ENCODE measurements around the gene C1QTNF5.
"Not testable (repeated sequence)": the region's sequence is repeated elsewhere in the genome, so short reads cannot be mapped to it uniquely, and the experiment has no call there.

The C1QTNF5 gene, protein sequence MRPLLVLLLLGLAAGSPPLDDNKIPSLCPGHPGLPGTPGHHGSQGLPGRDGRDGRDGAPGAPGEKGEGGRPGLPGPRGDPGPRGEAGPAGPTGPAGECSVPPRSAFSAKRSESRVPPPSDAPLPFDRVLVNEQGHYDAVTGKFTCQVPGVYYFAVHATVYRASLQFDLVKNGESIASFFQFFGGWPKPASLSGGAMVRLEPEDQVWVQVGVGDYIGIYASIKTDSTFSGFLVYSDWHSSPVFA

DNA sequence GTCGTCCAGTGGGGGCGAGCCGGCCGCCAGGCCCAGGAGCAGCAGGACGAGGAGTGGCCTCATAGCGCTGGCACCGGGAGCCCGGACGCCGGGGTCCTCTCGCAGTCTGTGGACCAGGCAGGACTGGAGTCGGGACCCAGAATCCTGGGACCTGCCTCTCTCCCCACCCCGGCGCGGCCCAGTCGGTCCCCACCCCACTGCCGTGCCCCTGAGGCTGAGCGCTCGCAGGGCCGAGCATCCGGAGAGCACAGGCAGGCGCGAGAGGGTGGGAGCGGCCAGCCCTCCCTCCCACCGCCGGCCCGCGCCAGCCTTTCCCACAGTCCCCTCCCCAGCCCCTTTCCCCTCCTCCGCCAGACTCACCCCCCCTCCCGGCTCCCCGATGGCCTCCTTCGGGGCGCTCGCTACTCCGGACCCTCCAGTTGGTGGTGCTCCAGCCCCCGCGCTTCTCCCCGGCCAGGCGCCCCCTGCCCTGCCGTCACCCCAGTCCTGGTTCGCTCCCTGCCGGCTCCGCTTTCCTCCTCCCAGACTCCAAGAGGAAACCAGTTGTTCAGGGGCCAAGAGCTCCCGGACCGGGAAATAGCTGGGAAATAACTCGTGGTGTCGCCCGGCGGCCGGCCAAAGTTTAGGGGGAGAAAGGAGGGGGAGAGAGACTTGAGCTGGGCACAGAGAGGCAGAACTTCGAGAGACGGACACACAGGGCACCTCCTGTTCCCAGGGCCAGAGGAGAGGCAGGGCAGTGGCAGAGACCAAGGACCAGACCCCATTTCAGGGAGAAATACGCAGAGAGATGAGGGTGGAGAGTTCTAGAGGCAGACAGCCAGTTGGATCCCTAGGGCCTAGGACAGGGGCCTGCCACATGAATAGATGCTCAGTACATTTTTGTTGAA lies at the start of gene C1QTNF5:
TSS of gene C1QTNF5 (minus strand) at position 549 of the 887 bp plus-strand sequence. CDS start at position 63, 486 bp downstream.
- no peaks in the 10 kb centered on the region; the same call in 1 of the 2 replicates for H3K27me3 ChIP-seq (ENCODE audit: insufficient read depth, low read depth)
- TF ChIP-seq, protein P1, sequence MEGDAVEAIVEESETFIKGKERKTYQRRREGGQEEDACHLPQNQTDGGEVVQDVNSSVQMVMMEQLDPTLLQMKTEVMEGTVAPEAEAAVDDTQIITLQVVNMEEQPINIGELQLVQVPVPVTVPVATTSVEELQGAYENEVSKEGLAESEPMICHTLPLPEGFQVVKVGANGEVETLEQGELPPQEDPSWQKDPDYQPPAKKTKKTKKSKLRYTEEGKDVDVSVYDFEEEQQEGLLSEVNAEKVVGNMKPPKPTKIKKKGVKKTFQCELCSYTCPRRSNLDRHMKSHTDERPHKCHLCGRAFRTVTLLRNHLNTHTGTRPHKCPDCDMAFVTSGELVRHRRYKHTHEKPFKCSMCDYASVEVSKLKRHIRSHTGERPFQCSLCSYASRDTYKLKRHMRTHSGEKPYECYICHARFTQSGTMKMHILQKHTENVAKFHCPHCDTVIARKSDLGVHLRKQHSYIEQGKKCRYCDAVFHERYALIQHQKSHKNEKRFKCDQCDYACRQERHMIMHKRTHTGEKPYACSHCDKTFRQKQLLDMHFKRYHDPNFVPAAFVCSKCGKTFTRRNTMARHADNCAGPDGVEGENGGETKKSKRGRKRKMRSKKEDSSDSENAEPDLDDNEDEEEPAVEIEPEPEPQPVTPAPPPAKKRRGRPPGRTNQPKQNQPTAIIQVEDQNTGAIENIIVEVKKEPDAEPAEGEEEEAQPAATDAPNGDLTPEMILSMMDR (conservative IDR thresholded peaks at IDR 0.05; ENCODE audit: low read depth, low read length) = no peak
- H3K27ac ChIP-seq = no peak within 1 kb of the TSS
- no peaks in the 10 kb centered on the region for H4K20me1 ChIP-seq (ENCODE audit: insufficient read depth)
- no peak within 1 kb of the TSS for H3K9ac ChIP-seq
- H3K4me3 ChIP-seq (IDR thresholded peaks at IDR 0.05; ENCODE audit: insufficient read depth, low read depth, low read length) = no peak within 1 kb of the TSS
- no peaks in the 10 kb centered on the region for H3K79me2 ChIP-seq (ENCODE audit: insufficient read depth, low read depth)
- no peak within 1 kb of the TSS for H2AFZ ChIP-seq (ENCODE audit: low read depth)
- H3K4me1 ChIP-seq (ENCODE audit: low read depth, poor library complexity, severe bottlenecking) = no peaks in the 10 kb centered on the region
- H3K36me3 ChIP-seq (ENCODE audit: insufficient read depth) = no peaks in the 10 kb centered on the region
- H3K4me2 ChIP-seq = no peak within 1 kb of the TSS

DNA sequence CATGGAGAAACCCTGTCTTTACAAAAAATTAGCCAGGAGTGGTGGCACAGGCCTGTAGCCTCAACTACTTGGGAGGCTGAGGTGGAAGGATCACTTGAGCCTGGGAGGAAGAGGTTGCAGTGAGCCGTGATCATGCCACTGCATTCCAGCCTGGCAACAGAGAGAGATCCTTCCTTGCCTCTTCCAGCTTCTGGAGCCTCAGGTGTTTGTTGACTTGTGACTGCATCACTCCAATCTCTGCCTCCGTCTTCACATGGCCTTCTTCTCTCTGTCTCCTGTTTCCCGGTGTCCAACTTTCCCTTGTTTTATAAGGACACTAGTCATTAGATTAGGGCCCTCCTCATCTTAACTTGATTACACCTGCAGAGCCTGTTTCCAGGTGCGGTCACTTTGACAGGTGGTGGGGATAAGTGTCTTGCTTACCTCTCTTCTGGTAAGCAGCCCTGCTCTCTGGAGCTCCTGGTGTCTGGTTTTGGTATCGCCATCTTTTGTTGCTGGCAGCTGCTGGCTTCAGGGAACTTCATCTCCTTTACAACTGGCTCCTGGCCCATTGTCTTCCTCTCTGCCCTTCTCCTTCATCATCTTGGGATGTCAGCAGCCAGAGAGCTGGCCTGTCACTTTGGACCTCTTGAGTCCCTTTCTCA lies 49.0 kb upstream of the C1QTNF5 start:
- Histone ChIP-seq H2AFZ (ENCODE audit: low read depth) (no peak overlapping the region), H3K27me3 (ENCODE audit: insufficient read depth, low read depth) (no peaks in the 10 kb centered on the region), H3K27ac (no peak overlapping the region), H4K20me1 (ENCODE audit: insufficient read depth) (no peaks in the 10 kb centered on the region), H3K4me1 (ENCODE audit: low read depth, poor library complexity, severe bottlenecking) (no peaks in the 10 kb centered on the region), H3K4me3 (IDR thresholded peaks at IDR 0.05; ENCODE audit: insufficient read depth, low read depth, low read length) (no peak overlapping the region), H3K36me3 (ENCODE audit: insufficient read depth) (no peaks in the 10 kb centered on the region), H3K4me2 (no peak overlapping the region), H3K9ac (no peak overlapping the region), H3K79me2 (ENCODE audit: insufficient read depth, low read depth) (no peaks in the 10 kb centered on the region)
- TF ChIP-seq, protein P1 (conservative IDR thresholded peaks at IDR 0.05; ENCODE audit: low read depth, low read length) = peak; percentile 43

DNA sequence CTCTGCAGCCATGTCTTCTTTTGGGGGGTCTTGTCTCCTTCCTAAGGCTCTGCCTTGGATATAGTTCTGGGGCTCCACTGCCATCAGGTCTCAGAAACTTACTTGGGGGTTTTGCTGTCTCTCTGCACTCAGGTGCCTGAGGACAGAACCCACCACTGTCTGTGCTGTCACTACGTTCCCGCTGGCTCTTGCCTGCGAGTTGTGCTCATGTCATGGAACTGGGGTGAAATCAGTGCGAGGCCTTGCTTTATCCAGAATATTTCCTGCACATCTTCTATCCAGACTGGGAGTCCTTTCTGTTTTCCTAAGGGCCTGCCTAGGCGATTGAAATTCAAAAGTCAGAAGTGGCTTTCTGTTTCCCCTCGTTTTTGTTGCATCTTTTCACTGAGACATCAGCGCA lies 47.4 kb upstream of the C1QTNF5 start:
- Histone ChIP-seq H3K4me2 (no peak overlapping the region), H3K4me3 (IDR thresholded peaks at IDR 0.05; ENCODE audit: insufficient read depth, low read depth, low read length) (no peak overlapping the region), H3K36me3 (ENCODE audit: insufficient read depth) (no peaks in the 10 kb centered on the region)

DNA sequence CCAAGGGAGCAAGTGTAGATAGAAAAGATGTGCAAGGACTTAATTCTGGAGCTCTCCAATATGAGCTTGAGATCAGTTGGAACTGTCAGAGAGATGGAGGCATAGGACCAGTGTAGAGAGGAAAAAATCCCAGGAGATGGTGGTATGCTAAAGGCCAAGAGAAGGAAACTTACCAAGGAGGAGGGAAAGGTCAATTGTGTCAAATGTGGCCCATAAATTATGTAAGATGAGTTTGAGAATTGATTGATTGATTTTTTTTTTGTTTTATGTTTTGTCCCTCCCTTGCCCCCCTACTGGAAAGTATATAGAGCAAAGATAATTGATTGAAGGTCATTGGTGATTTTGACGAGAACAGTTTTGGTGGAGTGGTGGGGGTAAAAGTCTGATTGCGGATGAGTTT lies 43.6 kb upstream of the C1QTNF5 start:
- TF ChIP-seq, protein P1 (conservative IDR thresholded peaks at IDR 0.05; ENCODE audit: low read depth, low read length) = no peak
- H2AFZ ChIP-seq (ENCODE audit: low read depth) = no peak overlapping the region

More for the DNA sequence above, 47.4 kb upstream of the C1QTNF5 start:
- no peak overlapping the region for H3K27ac ChIP-seq
- H3K9ac ChIP-seq = no peak overlapping the region
- no peaks in the 10 kb centered on the region for H4K20me1 ChIP-seq (ENCODE audit: insufficient read depth)
- no peaks in the 10 kb centered on the region for H3K4me1 ChIP-seq (ENCODE audit: low read depth, poor library complexity, severe bottlenecking)
- no peak overlapping the region for H2AFZ ChIP-seq (ENCODE audit: low read depth)
- no peaks in the 10 kb centered on the region for H3K27me3 ChIP-seq (ENCODE audit: insufficient read depth, low read depth)
- TF ChIP-seq, protein P1 (conservative IDR thresholded peaks at IDR 0.05; ENCODE audit: low read depth, low read length) = no peak
- no peaks in the 10 kb centered on the region for H3K79me2 ChIP-seq (ENCODE audit: insufficient read depth, low read depth)

DNA sequence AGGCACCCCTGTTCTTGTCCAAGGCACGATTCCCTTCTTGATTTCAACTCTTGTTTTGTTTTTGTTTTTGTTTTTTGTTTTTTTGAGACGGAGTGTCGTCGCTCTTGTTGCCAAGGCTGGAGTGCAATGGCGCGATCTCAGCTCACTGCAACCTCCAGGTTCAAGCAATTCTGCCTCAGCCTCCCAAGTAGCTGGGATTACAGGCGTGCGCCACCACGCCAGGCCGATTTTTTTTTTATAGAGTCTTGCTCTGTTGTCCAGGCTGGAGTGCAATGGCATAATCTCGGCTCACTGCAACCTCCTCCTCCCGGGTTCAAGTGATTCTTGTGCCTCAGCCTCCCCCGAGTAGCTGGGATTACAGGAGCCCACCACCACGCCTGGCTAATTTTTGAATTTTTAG lies 41.8 kb upstream of the C1QTNF5 start:
- not testable (repeated sequence) for H3K4me3 ChIP-seq (IDR thresholded peaks at IDR 0.05; ENCODE audit: insufficient read depth, low read depth, low read length); H4K20me1 ChIP-seq (ENCODE audit: insufficient read depth); H3K79me2 ChIP-seq (ENCODE audit: insufficient read depth, low read depth); H3K27me3 ChIP-seq (ENCODE audit: insufficient read depth, low read depth); H3K27ac ChIP-seq; H2AFZ ChIP-seq (ENCODE audit: low read depth); H3K36me3 ChIP-seq (ENCODE audit: insufficient read depth); H3K4me1 ChIP-seq (ENCODE audit: low read depth, poor library complexity, severe bottlenecking)
- H3K9ac ChIP-seq = peak overlapping the region; percentile 89; the same call in 1 of the 2 replicates
- H3K4me2 ChIP-seq = peak overlapping the region; percentile 69

More for the DNA sequence above, 43.6 kb upstream of the C1QTNF5 start:
- Histone ChIP-seq H3K27ac (no peak overlapping the region), H4K20me1 (ENCODE audit: insufficient read depth) (no peaks in the 10 kb centered on the region), H3K4me1 (ENCODE audit: low read depth, poor library complexity, severe bottlenecking) (peaks cover 3% of the 10 kb centered on the region), H3K79me2 (ENCODE audit: insufficient read depth, low read depth) (no peaks in the 10 kb centered on the region), H3K4me2 (no peak overlapping the region), H3K36me3 (ENCODE audit: insufficient read depth) (no peaks in the 10 kb centered on the region), H3K9ac (no peak overlapping the region), H3K4me3 (IDR thresholded peaks at IDR 0.05; ENCODE audit: insufficient read depth, low read depth, low read length) (no peak overlapping the region), H3K27me3 (ENCODE audit: insufficient read depth, low read depth) (no peaks in the 10 kb centered on the region)
